ENCODE measurements around the gene FBLN7.
A peak's percentile ranks its signal among the peaks of the same experiment; 100 is the strongest.
"Not testable (repeated sequence)": the region's sequence is repeated elsewhere in the genome, so short reads cannot be mapped to it uniquely, and the experiment has no call there.

The FBLN7 gene

DNA sequence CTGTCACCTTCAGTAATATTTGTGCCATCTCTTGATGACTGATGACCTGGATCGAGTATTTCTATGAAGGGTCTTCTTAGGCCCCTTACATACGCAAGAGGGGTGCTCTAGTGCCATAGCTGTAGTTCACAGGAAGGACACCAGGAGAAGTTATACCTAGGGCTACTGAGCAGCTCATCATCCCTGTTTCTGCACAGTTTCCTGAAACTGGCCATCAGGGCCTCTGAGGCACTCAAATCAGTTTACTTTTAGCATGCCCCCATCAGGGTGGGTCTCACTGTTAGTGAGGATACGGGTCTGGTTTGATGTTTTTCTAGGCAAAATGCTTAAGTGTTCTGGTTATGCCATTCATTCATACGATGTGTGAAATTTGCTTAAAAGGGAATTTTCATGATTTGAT lies 20.0 kb upstream of the FBLN7 start:
- WGBS, 2 experiments = 93 to 97% methylated on average over 4 of the region's 4 CpGs

GRCh38 chr2:112121682-112122254 lies 16.4 kb upstream of the FBLN7 start:
- no peaks in the 10 kb centered on the region for H3K27me3 ChIP-seq (ENCODE audit: control insufficient read depth, insufficient read depth, low read length, poor library complexity, severe bottlenecking)
- H3K27ac ChIP-seq (ENCODE audit: insufficient read depth, low read depth, low read length, poor library complexity, severe bottlenecking) = no peak overlapping the region
- H3K9me3 ChIP-seq (ENCODE audit: control insufficient read depth, low read length) = no peaks in the 10 kb centered on the region
- no peaks in the 10 kb centered on the region for H3K36me3 ChIP-seq (ENCODE audit: control insufficient read depth, insufficient read depth, low read length)
- no peaks in the 10 kb centered on the region for H3K4me1 ChIP-seq (ENCODE audit: control insufficient read depth, insufficient read depth, low read length)
- no peak overlapping the region for H3K4me3 ChIP-seq (ENCODE audit: insufficient read depth, low read depth, low read length)

More for the DNA sequence above, 20.0 kb upstream of the FBLN7 start:
- Histone ChIP-seq H3K27ac (ENCODE audit: insufficient read depth, low read depth, low read length, poor library complexity, severe bottlenecking) (no peak overlapping the region), H3K4me1 (ENCODE audit: control insufficient read depth, insufficient read depth, low read length) (no peaks in the 10 kb centered on the region), H3K36me3 (ENCODE audit: control insufficient read depth, insufficient read depth, low read length) (no peaks in the 10 kb centered on the region), H3K4me3 (ENCODE audit: insufficient read depth, low read depth, low read length) (no peak overlapping the region), H3K27me3 (ENCODE audit: control insufficient read depth, insufficient read depth, low read length, poor library complexity, severe bottlenecking) (no peaks in the 10 kb centered on the region), H3K9me3 (ENCODE audit: control insufficient read depth, low read length) (no peaks in the 10 kb centered on the region)

- Histone ChIP-seq H3K36me3 (ENCODE audit: control insufficient read depth, insufficient read depth, low read length) (no peaks in the 10 kb centered on the region), H3K4me1 (ENCODE audit: control insufficient read depth, insufficient read depth, low read length) (no peaks in the 10 kb centered on the region), H3K27ac (ENCODE audit: insufficient read depth, low read depth, low read length, poor library complexity, severe bottlenecking) (no peak overlapping the region), H3K9me3 (ENCODE audit: control insufficient read depth, low read length) (no peaks in the 10 kb centered on the region), H3K4me3 (ENCODE audit: insufficient read depth, low read depth, low read length) (no peak overlapping the region), H3K27me3 (ENCODE audit: control insufficient read depth, insufficient read depth, low read length, poor library complexity, severe bottlenecking) (no peaks in the 10 kb centered on the region)
- no CpG with 5 or more reads among the region's 1 CpG for WGBS, 2 experiments
Measured at GRCh38 chr2:112129060-112129459, 9.1 kb upstream of the FBLN7 start.

- Histone ChIP-seq H3K4me1 (ENCODE audit: control insufficient read depth, insufficient read depth, low read length) (no peaks in the 10 kb centered on the region), H3K9me3 (ENCODE audit: control insufficient read depth, low read length) (no peaks in the 10 kb centered on the region), H3K4me3 (ENCODE audit: insufficient read depth, low read depth, low read length) (no peak overlapping the region), H3K27me3 (ENCODE audit: control insufficient read depth, insufficient read depth, low read length, poor library complexity, severe bottlenecking) (peaks cover 20% of the 10 kb centered on the region), H3K36me3 (ENCODE audit: control insufficient read depth, insufficient read depth, low read length) (no peaks in the 10 kb centered on the region), H3K27ac (ENCODE audit: insufficient read depth, low read depth, low read length, poor library complexity, severe bottlenecking) (no peak overlapping the region)
Measured at GRCh38 chr2:112133344-112133743, 4.8 kb upstream of the FBLN7 start.

DNA sequence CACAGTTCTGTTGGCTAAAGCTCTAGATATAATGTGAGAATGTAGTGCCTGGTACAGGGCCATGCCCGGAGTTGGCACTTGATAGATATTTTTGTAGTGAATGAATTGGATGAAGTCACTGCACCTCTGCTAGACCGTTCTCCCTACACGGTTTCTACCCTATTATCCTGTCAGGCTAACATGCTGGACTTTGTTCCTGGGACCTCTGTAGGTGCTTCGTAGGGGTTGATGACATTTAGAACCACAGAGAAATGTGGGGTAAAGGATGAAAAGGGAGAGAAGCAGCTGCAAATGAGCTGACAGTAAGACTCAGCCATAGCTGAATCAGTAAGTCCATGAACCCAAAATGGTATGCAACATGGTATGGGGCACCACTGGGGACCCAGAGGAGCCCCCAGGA lies 4.1 kb upstream of the FBLN7 start:
- Histone ChIP-seq H3K4me3 (ENCODE audit: insufficient read depth, low read depth, low read length) (no peak overlapping the region), H3K36me3 (ENCODE audit: control insufficient read depth, insufficient read depth, low read length) (no peaks in the 10 kb centered on the region), H3K4me1 (ENCODE audit: control insufficient read depth, insufficient read depth, low read length) (no peaks in the 10 kb centered on the region), H3K9me3 (ENCODE audit: control insufficient read depth, low read length) (no peaks in the 10 kb centered on the region), H3K27me3 (ENCODE audit: control insufficient read depth, insufficient read depth, low read length, poor library complexity, severe bottlenecking) (peaks cover 20% of the 10 kb centered on the region), H3K27ac (ENCODE audit: insufficient read depth, low read depth, low read length, poor library complexity, severe bottlenecking) (no peak overlapping the region)
- 90 to 95% methylated on average over 4 of the region's 4 CpGs for WGBS, 2 experiments

- H3K27me3 ChIP-seq (ENCODE audit: control insufficient read depth, insufficient read depth, low read length, poor library complexity, severe bottlenecking) = peaks cover 32% of the 10 kb centered on the region
- no peaks in the 10 kb centered on the region for H3K9me3 ChIP-seq (ENCODE audit: control insufficient read depth, low read length)
- H3K4me3 ChIP-seq (ENCODE audit: insufficient read depth, low read depth, low read length) = no peak overlapping the region
- H3K27ac ChIP-seq (ENCODE audit: insufficient read depth, low read depth, low read length, poor library complexity, severe bottlenecking) = no peak overlapping the region
- H3K36me3 ChIP-seq (ENCODE audit: control insufficient read depth, insufficient read depth, low read length) = no peaks in the 10 kb centered on the region
- H3K4me1 ChIP-seq (ENCODE audit: control insufficient read depth, insufficient read depth, low read length) = peaks cover 3% of the 10 kb centered on the region
- 92 to 94% methylated on average over 5 of the region's 5 CpGs for WGBS, 2 experiments
Measured at GRCh38 chr2:112136096-112136495, 2.1 kb upstream of the FBLN7 start.

GRCh38 chr2:112137516-112138158 lies 548 bp upstream of the FBLN7 start:
- H3K9me3 ChIP-seq (ENCODE audit: control insufficient read depth, low read length) = no peaks in the 10 kb centered on the region

GRCh38 chr2:112139033-112139614 lies 939 bp downstream of the FBLN7 start:
- WGBS, 2 experiments = 0 to 1% methylated on average over 9 to 14 of the region's 32 CpGs
- not testable (repeated sequence) for H3K27ac ChIP-seq (ENCODE audit: insufficient read depth, low read depth, low read length, poor library complexity, severe bottlenecking); H3K4me1 ChIP-seq (ENCODE audit: control insufficient read depth, insufficient read depth, low read length); H3K9me3 ChIP-seq (ENCODE audit: control insufficient read depth, low read length); H3K36me3 ChIP-seq (ENCODE audit: control insufficient read depth, insufficient read depth, low read length)
- Histone ChIP-seq H3K4me3 (ENCODE audit: insufficient read depth, low read depth, low read length) (peak overlapping the region; percentile 40), H3K27me3 (ENCODE audit: control insufficient read depth, insufficient read depth, low read length, poor library complexity, severe bottlenecking) (peaks cover 38% of the 10 kb centered on the region)

More at GRCh38 chr2:112137516-112138158, 548 bp upstream of the FBLN7 start:
- peaks cover 38% of the 10 kb centered on the region for H3K27me3 ChIP-seq (ENCODE audit: control insufficient read depth, insufficient read depth, low read length, poor library complexity, severe bottlenecking)
- WGBS, 2 experiments = 47 to 53% methylated on average over 15 of the region's 15 CpGs
- peak overlapping the region; percentile 40 for H3K4me3 ChIP-seq (ENCODE audit: insufficient read depth, low read depth, low read length)
- no peaks in the 10 kb centered on the region for H3K36me3 ChIP-seq (ENCODE audit: control insufficient read depth, insufficient read depth, low read length)
- H3K27ac ChIP-seq (ENCODE audit: insufficient read depth, low read depth, low read length, poor library complexity, severe bottlenecking) = no peak overlapping the region
- H3K4me1 ChIP-seq (ENCODE audit: control insufficient read depth, insufficient read depth, low read length) = peaks cover 3% of the 10 kb centered on the region

GRCh38 chr2:112139661-112140204 lies 1.5 kb downstream of the FBLN7 start:
- not testable (repeated sequence) for H3K9me3 ChIP-seq (ENCODE audit: control insufficient read depth, low read length); H3K36me3 ChIP-seq (ENCODE audit: control insufficient read depth, insufficient read depth, low read length); H3K4me1 ChIP-seq (ENCODE audit: control insufficient read depth, insufficient read depth, low read length); H3K27ac ChIP-seq (ENCODE audit: insufficient read depth, low read depth, low read length, poor library complexity, severe bottlenecking)
- WGBS, 2 experiments = 0 to 1% methylated on average over 35 to 36 of the region's 38 CpGs
- Histone ChIP-seq H3K27me3 (ENCODE audit: control insufficient read depth, insufficient read depth, low read length, poor library complexity, severe bottlenecking) (peaks cover 38% of the 10 kb centered on the region), H3K4me3 (ENCODE audit: insufficient read depth, low read depth, low read length) (peak overlapping the region; percentile 50)

- peak overlapping the region; percentile 50 for H3K4me3 ChIP-seq (ENCODE audit: insufficient read depth, low read depth, low read length)
- WGBS, 2 experiments = 3 to 4% methylated on average over 30 of the region's 30 CpGs
- H3K27ac ChIP-seq (ENCODE audit: insufficient read depth, low read depth, low read length, poor library complexity, severe bottlenecking) = no peak overlapping the region
- H3K36me3 ChIP-seq (ENCODE audit: control insufficient read depth, insufficient read depth, low read length) = no peaks in the 10 kb centered on the region
- peaks cover 38% of the 10 kb centered on the region for H3K27me3 ChIP-seq (ENCODE audit: control insufficient read depth, insufficient read depth, low read length, poor library complexity, severe bottlenecking)
- H3K4me1 ChIP-seq (ENCODE audit: control insufficient read depth, insufficient read depth, low read length) = peaks cover 3% of the 10 kb centered on the region
- H3K9me3 ChIP-seq (ENCODE audit: control insufficient read depth, low read length) = no peaks in the 10 kb centered on the region
Measured at GRCh38 chr2:112140205-112140802, 2.1 kb downstream of the FBLN7 start.
